Measurements from ENCODE around the gene FARS2. TPM values are rescaled to one million over a fixed set of nuclear protein-coding genes. Genes with fewer than 3 reads are reported as not detected.

FARS2 gene
- total and polyA plus RNA-seq, 9 of the 15 experiments (the other 6 are each of a cell fraction or from before 2014, with no cell fraction given), result 16.5 to 62.2 (median 27.0) TPM

DNA sequence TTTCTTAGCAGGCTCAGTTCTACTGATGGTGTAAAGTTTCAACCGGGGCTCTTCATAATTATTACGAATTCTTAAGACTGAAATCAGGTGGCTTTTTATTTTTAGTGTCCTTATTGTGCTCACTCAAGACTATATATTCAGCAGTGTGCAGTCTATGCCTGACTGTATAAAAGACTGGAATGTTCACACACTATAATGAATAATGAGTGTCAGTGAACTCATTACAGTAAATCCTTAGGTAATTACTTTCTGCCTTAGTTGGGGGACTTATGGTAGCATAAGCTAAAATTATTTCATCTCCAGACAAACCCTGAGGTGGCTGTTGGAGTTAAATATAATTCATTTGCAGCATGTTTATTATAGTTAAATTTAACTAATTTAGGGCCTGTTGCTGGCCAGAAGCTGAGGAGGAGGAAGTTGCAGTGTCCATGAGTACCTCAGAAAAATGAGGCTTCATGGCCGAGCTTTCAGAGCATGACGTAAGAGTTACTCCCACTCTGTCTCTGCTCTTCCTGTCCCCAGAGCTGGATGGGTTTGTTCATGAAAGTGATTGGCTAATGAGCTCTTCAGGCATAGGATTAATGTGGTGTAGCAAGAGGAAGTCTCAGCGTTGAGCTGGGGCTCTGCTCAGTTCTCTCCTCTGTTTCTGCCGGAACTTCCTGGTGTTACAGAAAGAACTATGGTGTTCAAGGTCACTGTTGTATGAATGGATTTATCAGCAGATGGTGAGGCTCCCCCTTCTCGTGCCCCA lies 409.7 kb downstream of the FARS2 start (continued):
- TF ChIP-seq MXD1 (CRISPR knock-in tag; IDR thresholded peaks at IDR 0.05; ENCODE audit: borderline replicate concordance, poor library complexity, severe bottlenecking), result no peak
- TF ChIP-seq ZNF766 (CRISPR knock-in tag; conservative IDR thresholded peaks at IDR 0.05), result 0 out of 2 replicates have a peak, but pooled peaks have one; percentile 36
- no peak for TF ChIP-seq ZNF407 (IDR thresholded peaks at IDR 0.05; ENCODE audit: low read depth)
- no peak for TF ChIP-seq ZNF146 (CRISPR knock-in tag; IDR thresholded peaks at IDR 0.05; ENCODE audit: unreplicated experiment)
- TF ChIP-seq CAMTA2 (CRISPR knock-in tag; conservative IDR thresholded peaks at IDR 0.05), result no peak
- peak; percentile 25; the same call in 1 of the 2 replicates for TF ChIP-seq ELF1 (tag; IDR thresholded peaks at IDR 0.05)
- TF ChIP-seq BACH1 (tag; IDR thresholded peaks at IDR 0.05), result no peak
- TF ChIP-seq ZNF717 (CRISPR knock-in tag; IDR thresholded peaks at IDR 0.05), result no peak
- peak; percentile 80 for TF ChIP-seq ESRRA (IDR thresholded peaks at IDR 0.05; ENCODE audit: borderline replicate concordance, low read depth)
- peak; percentile 73 for TF ChIP-seq CEBPG (CRISPR knock-in tag; IDR thresholded peaks at IDR 0.05)
- TF ChIP-seq CEBPG (tag; conservative IDR thresholded peaks at IDR 0.05 in 1 of 2, IDR thresholded peaks at IDR 0.05 in 1 of 2), result peak; percentile 84 to 97
- peak; percentile 80 for TF ChIP-seq GABPA (tag; conservative IDR thresholded peaks at IDR 0.05; ENCODE audit: low read depth)
- TF ChIP-seq SIX5 (IDR thresholded peaks at IDR 0.05; ENCODE audit: borderline replicate concordance in 1 of 2, insufficient read depth in 1 of 2, low read depth in 1 of 2, low read length in 2 of 2), result no peak
- TF ChIP-seq EZH2 (IDR thresholded peaks at IDR 0.05; ENCODE audit: borderline replicate concordance, low read depth, low read length), result no peak
- TF ChIP-seq ZNF175 (CRISPR knock-in tag; IDR thresholded peaks at IDR 0.05; ENCODE audit: low read depth), result peak; percentile 89
- no peak for TF ChIP-seq ZFX (CRISPR knock-in tag; IDR thresholded peaks at IDR 0.05)
- TF ChIP-seq NCOA6 (IDR thresholded peaks at IDR 0.05), result no peak
- 0 out of 2 replicates have a peak, but pooled peaks have one; percentile 33 for TF ChIP-seq FOSL1 (tag; conservative IDR thresholded peaks at IDR 0.05)
- no peak for TF ChIP-seq ZNF77 (CRISPR knock-in tag; IDR thresholded peaks at IDR 0.05)
- no peak for TF ChIP-seq ZNF217 (CRISPR knock-in tag; IDR thresholded peaks at IDR 0.05)
- no peak for TF ChIP-seq ZNF445 (CRISPR knock-in tag; IDR thresholded peaks at IDR 0.05; ENCODE audit: low read depth)
